PC-3 (cell line): ENCODE measurements around the gene GSTO2. TPM values are rescaled to one million over a fixed set of nuclear protein-coding genes. Genes with fewer than 3 reads are reported as not detected.

Source experiments
- ATAC-seq: fragments of 200-7000 bp; cut with Tn5 transposase; 2 replicates; pipeline ENCODE4 v1.9.1; 2020; ENCODE audit warnings: mild to moderate bottlenecking, moderate library complexity
- BruUV-seq: library from RNA; stranded (reverse); fragments of 400-500 nt; replicated peaks from 2 replicates; lab custom pipeline; 2021; lab: Mats Ljungman, UMichigan
- CTCF ChIA-PET: fragments of 300-600 bp; sonication (Branson Sonifier 250); formaldehyde crosslinking; loops from one replicate; lab custom pipeline; 2022; ENCODE audit warnings: antibody characterized with exemption; lab: Charles Lee
- POLR2A ChIA-PET: fragments of 300-600 bp; sonication (Branson Sonifier 250); formaldehyde crosslinking; loops from one replicate; lab custom pipeline; 2022; ENCODE audit warnings: antibody characterized with exemption; ENCODE audit not compliant: unreplicated experiment; lab: Charles Lee
- DNase-seq: peaks from one replicate; pipeline ENCODE4 v3.0.0-alpha.2; 2015
- H2AFZ ChIP-seq: fragments of 300-600 bp; sonication (generic); 2 replicates; pipeline ENCODE4 v1.6.0; 2016; ENCODE audit warnings: antibody characterized with exemption, low read length
- H3F3A ChIP-seq: fragments of 300-600 bp; sonication (generic); one replicate; pipeline ENCODE4 v1.6.0; 2017; ENCODE audit warnings: antibody characterized with exemption, low read length, control low read depth, mild to moderate bottlenecking; ENCODE audit not compliant: unreplicated experiment
- H3K27ac ChIP-seq: fragments of 300-600 bp; sonication (generic); 2 replicates; pipeline ENCODE4 v1.5.1; 2016; ENCODE audit warnings: mild to moderate bottlenecking, low read length
- H3K27me3 ChIP-seq: fragments of 300-600 bp; sonication (generic); 2 replicates; pipeline ENCODE4 v1.6.1; 2016; ENCODE audit warnings: low read length, mixed read lengths
- H3K36me3 ChIP-seq: fragments of 300-600 bp; sonication (generic); 2 replicates; pipeline ENCODE4 v1.6.1; 2016; ENCODE audit warnings: low read depth, mixed run types, low read length, mixed read lengths
- H3K4me1 ChIP-seq: fragments of 300-600 bp; sonication (generic); 2 replicates; pipeline ENCODE4 v1.5.1; 2016; ENCODE audit warnings: low read length; ENCODE audit not compliant: insufficient read depth
- H3K4me2 ChIP-seq: fragments of 300-600 bp; sonication (generic); 2 replicates; pipeline ENCODE4 v1.6.0; 2016; ENCODE audit warnings: low read length
- H3K4me3 ChIP-seq: fragments of 300-600 bp; sonication (generic); 2 replicates; pipeline ENCODE4 v1.5.1; 2016; ENCODE audit warnings: mild to moderate bottlenecking, low read length, mixed read lengths
- H3K79me2 ChIP-seq: fragments of 300-600 bp; sonication (generic); 2 replicates; pipeline ENCODE4 v1.6.1; 2017; ENCODE audit warnings: low read length, mixed read lengths
- H3K9ac ChIP-seq: fragments of 300-600 bp; sonication (generic); 2 replicates; pipeline ENCODE4 v1.6.0; 2016; ENCODE audit warnings: mild to moderate bottlenecking, low read length
- H3K9me2 ChIP-seq: fragments of 300-600 bp; sonication (generic); replicated peaks from 2 replicates; pipeline ENCODE4 v1.6.1; 2016; ENCODE audit warnings: mixed run types, low read length, mixed read lengths
- H3K9me3 ChIP-seq: fragments of 300-600 bp; sonication (generic); 2 replicates; pipeline ENCODE4 v1.6.1; 2016; ENCODE audit warnings: low read length, mixed read lengths
- H4K20me1 ChIP-seq: fragments of 300-600 bp; sonication (generic); 2 replicates; pipeline ENCODE4 v1.6.1; 2016; ENCODE audit warnings: low read length, mixed read lengths
- EZH2 ChIP-seq: fragments of 300-600 bp; sonication (generic); IDR thresholded peaks from one replicate; pipeline ENCODE4 v1.6.1; 2017; ENCODE audit warnings: antibody characterized with exemption, mild to moderate bottlenecking, low read length; ENCODE audit not compliant: unreplicated experiment
- EZH2phosphoT487 ChIP-seq: fragments of 300-600 bp; sonication (generic); IDR thresholded peaks from 2 replicates; pipeline ENCODE4 v1.6.1; 2018; ENCODE audit warnings: mild to moderate bottlenecking, antibody characterized with exemption, low read length, borderline replicate concordance
- intact Hi-C: fragments of 100-400 bp; cut with micrococcal nuclease; formaldehyde crosslinking; loops from 2 replicates; pipeline ENCODE4 v1.9.0; 2023
- total RNA-seq: library from RNA; depleted of rRNA; stranded (reverse); fragments of >200 nt; gene quantifications from 2 replicates; pipeline ENCODE4 v1.2.3, GENCODE V29; 2014
- TF ChIP-seq, protein P1 (sequence below): fragments of 300-600 bp; sonication (generic); conservative IDR thresholded peaks from 2 replicates; pipeline ENCODE4 v1.5.1; 2017; ENCODE audit warnings: antibody characterized with exemption, low read depth, mild to moderate bottlenecking, low read length

GSTO2 gene
- total RNA-seq, 1 experiment from 2014 or later = 13.8 TPM

DNA sequence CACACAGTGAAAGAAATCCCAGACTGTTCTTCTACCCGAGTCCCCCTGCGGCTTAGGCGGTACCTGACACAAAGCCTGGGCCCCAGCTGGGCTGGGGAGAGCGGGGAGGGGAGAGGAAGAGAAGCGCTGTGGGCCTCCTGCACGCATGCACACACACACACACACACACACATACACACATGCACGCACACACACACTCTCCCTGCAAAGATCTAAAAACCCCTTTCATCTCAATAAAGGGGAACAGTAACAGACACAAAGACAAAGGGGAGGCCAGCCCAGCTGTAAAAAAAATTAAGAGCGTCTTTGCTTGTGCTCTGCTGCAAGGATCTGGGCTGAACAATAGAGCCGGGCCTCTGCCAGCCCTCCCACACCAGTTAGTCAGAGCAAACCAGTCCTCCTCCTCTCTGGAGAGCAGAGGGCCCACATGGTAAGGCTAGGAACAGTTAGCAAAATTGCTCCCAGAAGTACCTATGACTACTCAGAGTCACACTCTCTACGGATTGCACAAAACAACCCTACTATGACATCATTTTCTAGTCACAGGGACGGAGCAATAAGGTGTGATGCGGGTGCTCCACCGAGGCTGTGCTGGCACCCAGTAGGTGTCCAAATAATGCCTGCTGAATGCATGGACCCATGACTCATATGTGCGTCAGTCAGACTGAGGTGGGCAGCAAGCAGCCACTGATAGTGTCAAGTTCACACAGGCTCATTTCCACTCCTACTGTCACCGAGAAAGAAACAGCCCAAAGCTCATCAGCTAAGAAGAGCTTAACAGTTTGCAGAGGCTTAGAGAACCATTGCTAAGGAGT lies 60.1 kb downstream of the GSTO2 start:
- H3F3A ChIP-seq = no peaks in the 10 kb centered on the region
- H3K9me2 ChIP-seq = no peaks in the 10 kb centered on the region
- no peaks in the 10 kb centered on the region for H3K36me3 ChIP-seq
- DNase-seq = peak; percentile 90
- H3K4me2 ChIP-seq = peak overlapping the region; percentile 89
- no peaks in the 10 kb centered on the region for H3K27me3 ChIP-seq
- H2AFZ ChIP-seq = no peak overlapping the region
- H3K27ac ChIP-seq = peak overlapping the region; percentile 99
- H3K79me2 ChIP-seq = peaks cover 83% of the 10 kb centered on the region
- ChIA-PET POLR2A (interaction anchor here (0.7 kb wide), 1 partner anchor 11 kb away, joined by 3 read pairs; no protein-coding TSS in a partner anchor), CTCF (no interaction called here)
- peak overlapping the region; percentile 56 for H3K4me3 ChIP-seq
- peak; percentile 55 for ATAC-seq
- TF ChIP-seq EZH2phosphoT487 = no peak
- TF ChIP-seq, protein P1, sequence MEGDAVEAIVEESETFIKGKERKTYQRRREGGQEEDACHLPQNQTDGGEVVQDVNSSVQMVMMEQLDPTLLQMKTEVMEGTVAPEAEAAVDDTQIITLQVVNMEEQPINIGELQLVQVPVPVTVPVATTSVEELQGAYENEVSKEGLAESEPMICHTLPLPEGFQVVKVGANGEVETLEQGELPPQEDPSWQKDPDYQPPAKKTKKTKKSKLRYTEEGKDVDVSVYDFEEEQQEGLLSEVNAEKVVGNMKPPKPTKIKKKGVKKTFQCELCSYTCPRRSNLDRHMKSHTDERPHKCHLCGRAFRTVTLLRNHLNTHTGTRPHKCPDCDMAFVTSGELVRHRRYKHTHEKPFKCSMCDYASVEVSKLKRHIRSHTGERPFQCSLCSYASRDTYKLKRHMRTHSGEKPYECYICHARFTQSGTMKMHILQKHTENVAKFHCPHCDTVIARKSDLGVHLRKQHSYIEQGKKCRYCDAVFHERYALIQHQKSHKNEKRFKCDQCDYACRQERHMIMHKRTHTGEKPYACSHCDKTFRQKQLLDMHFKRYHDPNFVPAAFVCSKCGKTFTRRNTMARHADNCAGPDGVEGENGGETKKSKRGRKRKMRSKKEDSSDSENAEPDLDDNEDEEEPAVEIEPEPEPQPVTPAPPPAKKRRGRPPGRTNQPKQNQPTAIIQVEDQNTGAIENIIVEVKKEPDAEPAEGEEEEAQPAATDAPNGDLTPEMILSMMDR = no peak
- no peaks in the 10 kb centered on the region for H3K9me3 ChIP-seq
- no TSS peak for BruUV-seq
- peak overlapping the region; percentile 94 for H3K9ac ChIP-seq
- H4K20me1 ChIP-seq = no peaks in the 10 kb centered on the region
- intact Hi-C loops = loop anchor here (1.0 to 2.0 kb wide), 2 partner anchors 9 to 18 kb away; partner anchors contain the start of gene ITPRIP
- peaks cover 71% of the 10 kb centered on the region for H3K4me1 ChIP-seq

DNA sequence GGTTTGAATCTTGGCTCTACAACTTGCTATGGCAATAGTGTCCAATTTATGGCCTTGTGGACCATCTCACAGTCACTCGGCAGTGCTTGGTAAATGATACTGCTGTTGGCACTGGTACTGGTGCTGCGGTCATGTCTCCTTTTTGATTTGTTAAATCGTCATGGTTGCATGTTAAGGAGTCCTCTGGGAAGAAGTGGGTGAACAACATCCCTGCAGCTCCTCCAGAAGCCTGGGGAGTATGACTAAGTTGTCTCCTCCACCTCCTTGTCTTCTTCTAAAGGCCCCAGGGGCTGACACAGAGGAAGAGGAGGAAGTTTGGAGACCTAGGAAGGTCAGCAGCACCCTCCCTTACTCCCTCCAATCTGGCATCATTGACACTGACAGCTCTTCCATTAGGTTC lies 60.8 kb downstream of the GSTO2 start:
- Histone ChIP-seq H3K79me2 (peaks cover 83% of the 10 kb centered on the region), H3K9me3 (no peaks in the 10 kb centered on the region), H3K36me3 (no peaks in the 10 kb centered on the region), H3K27me3 (no peaks in the 10 kb centered on the region), H3F3A (no peaks in the 10 kb centered on the region), H3K9ac (peak overlapping the region; percentile 94), H3K4me1 (peaks cover 77% of the 10 kb centered on the region), H3K27ac (peak overlapping the region; percentile 99), H2AFZ (no peak overlapping the region), H3K4me3 (peak overlapping the region; percentile 42), H3K9me2 (no peaks in the 10 kb centered on the region), H3K4me2 (peak overlapping the region; percentile 89), H4K20me1 (peaks cover 5% of the 10 kb centered on the region; the same call in 1 of the 2 replicates)
- ChIA-PET CTCF (no interaction called here), POLR2A (interaction anchor here (0.7 kb wide), 1 partner anchor 10 kb away, joined by 3 read pairs; no protein-coding TSS in a partner anchor)
- DNase-seq (peak; percentile 76), ATAC-seq (peak; percentile 18)
- intact Hi-C loops = loop anchor here (1.0 to 2.0 kb wide), 3 partner anchors 9 to 25 kb away; partner anchors contain the start of gene ITPRIP
- BruUV-seq = TSS peak; percentile 28
- no peak for TF ChIP-seq EZH2
- TF ChIP-seq, protein P1 = no peak
- no peak for TF ChIP-seq EZH2phosphoT487
